Spinal cord (tissue), 10 donors: ENCODE data around the gene SIGLEC11. TPM values are rescaled to one million over a fixed set of nuclear protein-coding genes. Genes with fewer than 3 reads are reported as not detected.

Experiments used
- DNase-seq, 6 donors: peaks; one replicate each; pipeline versions ENCODE4 v3.0.0 to v3.0.0-alpha.2; 2013 to 2015; ENCODE audit warnings: low spot score in 6 of 6, low read depth in 4 of 6
- H3K27ac ChIP-seq: one replicate; pipeline ENCODE4 v1.5.1; 2013; ENCODE audit warnings: low read depth, low read length, control low read depth
- H3K27me3 ChIP-seq: one replicate; pipeline ENCODE4 v1.6.1; 2013; ENCODE audit warnings: low read length; ENCODE audit not compliant: control insufficient read depth, insufficient read depth
- H3K36me3 ChIP-seq: one replicate; pipeline ENCODE4 v1.6.1; 2013; ENCODE audit warnings: low read length; ENCODE audit not compliant: control insufficient read depth, insufficient read depth
- H3K4me1 ChIP-seq: one replicate; pipeline ENCODE4 v1.6.1; 2013; ENCODE audit warnings: low read length; ENCODE audit not compliant: control insufficient read depth, insufficient read depth
- H3K4me3 ChIP-seq: one replicate; pipeline ENCODE4 v1.5.1; 2013; ENCODE audit warnings: low read depth, low read length, control low read depth
- H3K9me3 ChIP-seq: one replicate; pipeline ENCODE4 v1.6.1; 2013; ENCODE audit warnings: low read length; ENCODE audit not compliant: control insufficient read depth, insufficient read depth
- WGBS: methylation state at CpG from one replicate; pipeline ENCODE4 v1.1.5; 2013; ENCODE audit warnings: missing lambda C conversion rate; ENCODE audit not compliant: insufficient coverage; 5-methylcytosine and 5-hydroxymethylcytosine counted together
- polyA plus RNA-seq, 2 donors: library from polyadenylated mRNA; unstranded; fragments of 120-200 nt; gene quantifications; one replicate each; pipeline ENCODE4 v1.2.1, GENCODE V29; 2013; ENCODE audit not compliant: insufficient read length in 2 of 2
- total RNA-seq, 2 donors: library from RNA; depleted of rRNA in 1 of 2; stranded (reverse); fragments of 120-200 nt in 1 of 2; fragments of >200 nt in 1 of 2; gene quantifications; one replicate each; pipeline versions ENCODE4 v1.2.3 to v1.2.4, GENCODE V29; 2013 to 2014
- donor health status: healthy.

Gene SIGLEC11
- total and polyA plus RNA-seq, 4 donors: 0.52 to 1.7 (median 0.86) TPM

DNA sequence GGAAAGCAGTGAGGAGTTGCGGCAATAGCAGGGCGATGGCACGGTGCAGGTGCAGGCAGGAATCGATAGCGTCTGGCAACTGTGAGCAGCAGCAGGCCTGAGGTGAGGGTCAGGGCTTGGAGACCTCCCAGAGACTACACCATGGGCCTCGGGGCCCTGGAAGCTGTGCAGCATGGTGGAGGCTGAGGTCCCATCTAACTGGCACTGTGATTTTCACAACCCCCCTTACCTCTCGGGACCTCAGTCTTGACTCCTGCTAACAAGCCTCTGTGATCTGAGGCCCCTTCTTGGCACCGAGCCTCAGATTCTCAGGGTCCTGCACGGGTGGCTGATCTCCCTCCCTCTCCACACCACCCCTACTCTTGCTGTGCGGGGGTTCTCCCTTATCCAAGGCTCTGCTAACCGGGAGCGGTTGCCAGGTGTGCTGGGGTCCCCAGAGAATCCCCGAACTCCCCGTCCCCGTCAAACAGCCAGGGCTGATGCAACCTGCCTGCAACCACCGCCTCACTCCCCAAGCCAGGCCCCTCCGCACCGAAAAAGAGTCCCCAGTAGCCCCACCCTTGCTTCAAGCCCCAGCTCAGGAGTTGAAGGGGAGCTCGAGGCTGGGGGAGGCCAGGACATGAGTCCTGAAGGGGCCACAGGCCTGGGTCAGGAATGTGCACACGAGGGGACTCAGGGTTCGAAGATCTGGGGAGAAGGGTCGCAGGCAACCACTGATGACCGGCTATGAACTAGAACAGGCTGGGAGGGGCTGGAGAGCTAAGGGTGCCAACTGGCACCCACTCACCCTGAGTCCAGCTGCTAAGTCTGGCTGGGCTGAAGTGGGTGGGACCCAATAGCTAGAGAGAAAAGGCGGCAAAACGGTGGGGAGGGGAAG is 36.7 kb downstream of the SIGLEC11 start:
- DNase-seq: no peak
- 80% methylated on average over 22 of the region's 25 CpGs for WGBS
- H3K4me3 ChIP-seq: no peak overlapping the region
- H3K27me3 ChIP-seq: no peaks in the 10 kb centered on the region
- H3K36me3 ChIP-seq: peaks cover 76% of the 10 kb centered on the region
- no peaks in the 10 kb centered on the region for H3K9me3 ChIP-seq
- peaks cover 18% of the 10 kb centered on the region for H3K4me1 ChIP-seq
- H3K27ac ChIP-seq: no peak overlapping the region

- 95% methylated on average over 28 of the region's 31 CpGs for WGBS
- DNase-seq: no peak
- H3K4me3 ChIP-seq: no peak overlapping the region
- H3K9me3 ChIP-seq: no peaks in the 10 kb centered on the region
- no peaks in the 10 kb centered on the region for H3K27me3 ChIP-seq
- no peak overlapping the region for H3K27ac ChIP-seq
- H3K4me1 ChIP-seq: peaks cover 16% of the 10 kb centered on the region
- peaks cover 72% of the 10 kb centered on the region for H3K36me3 ChIP-seq
Observed at GRCh38 chr19:49923055-49924003, 37.6 kb downstream of the SIGLEC11 start.

- no peak for DNase-seq
- Histone ChIP-seq H3K27me3 (no peaks in the 10 kb centered on the region), H3K4me1 (peaks cover 8% of the 10 kb centered on the region), H3K9me3 (no peaks in the 10 kb centered on the region), H3K36me3 (peaks cover 74% of the 10 kb centered on the region), H3K4me3 (no peak overlapping the region), H3K27ac (no peak overlapping the region)
- WGBS: 94% methylated on average over 15 of the region's 22 CpGs
Observed at GRCh38 chr19:49921871-49922795, 38.8 kb downstream of the SIGLEC11 start.

- H3K9me3 ChIP-seq: no peaks in the 10 kb centered on the region
- H3K27me3 ChIP-seq: no peaks in the 10 kb centered on the region
- WGBS: 98% methylated on average over 11 of the region's 24 CpGs
- peaks cover 5% of the 10 kb centered on the region for H3K4me1 ChIP-seq
- peaks cover 73% of the 10 kb centered on the region for H3K36me3 ChIP-seq
- H3K27ac ChIP-seq: no peak overlapping the region
- no peak for DNase-seq
- H3K4me3 ChIP-seq: no peak overlapping the region
Observed at GRCh38 chr19:49920624-49921363, 40.2 kb downstream of the SIGLEC11 start.

DNA sequence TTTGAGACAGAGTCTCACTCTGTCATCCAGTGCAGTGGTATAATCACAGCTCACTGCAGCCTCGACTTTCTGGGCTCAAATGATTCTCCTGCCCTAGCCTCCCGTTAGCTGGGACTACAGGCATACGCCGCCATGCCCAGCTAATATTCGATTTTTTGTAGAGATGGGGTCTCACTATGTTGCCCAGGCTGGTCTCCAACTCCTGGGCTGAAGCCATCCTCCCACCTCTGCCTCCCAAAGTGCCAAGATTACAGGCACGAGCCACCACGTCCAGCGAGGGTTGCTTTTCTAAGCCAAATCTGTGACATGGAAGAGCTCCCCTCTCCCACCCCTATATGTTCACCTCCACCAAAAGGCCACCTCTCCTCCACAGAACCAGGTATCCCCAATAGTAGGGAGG is 42.9 kb downstream of the SIGLEC11 start:
- Histone ChIP-seq H3K27ac (no peak overlapping the region), H3K4me1 (peaks cover 5% of the 10 kb centered on the region), H3K36me3 (peaks cover 75% of the 10 kb centered on the region), H3K9me3 (no peaks in the 10 kb centered on the region), H3K27me3 (no peaks in the 10 kb centered on the region), H3K4me3 (no peak overlapping the region)
- DNase-seq: no peak
- 99% methylated on average over 8 of the region's 8 CpGs for WGBS

DNA sequence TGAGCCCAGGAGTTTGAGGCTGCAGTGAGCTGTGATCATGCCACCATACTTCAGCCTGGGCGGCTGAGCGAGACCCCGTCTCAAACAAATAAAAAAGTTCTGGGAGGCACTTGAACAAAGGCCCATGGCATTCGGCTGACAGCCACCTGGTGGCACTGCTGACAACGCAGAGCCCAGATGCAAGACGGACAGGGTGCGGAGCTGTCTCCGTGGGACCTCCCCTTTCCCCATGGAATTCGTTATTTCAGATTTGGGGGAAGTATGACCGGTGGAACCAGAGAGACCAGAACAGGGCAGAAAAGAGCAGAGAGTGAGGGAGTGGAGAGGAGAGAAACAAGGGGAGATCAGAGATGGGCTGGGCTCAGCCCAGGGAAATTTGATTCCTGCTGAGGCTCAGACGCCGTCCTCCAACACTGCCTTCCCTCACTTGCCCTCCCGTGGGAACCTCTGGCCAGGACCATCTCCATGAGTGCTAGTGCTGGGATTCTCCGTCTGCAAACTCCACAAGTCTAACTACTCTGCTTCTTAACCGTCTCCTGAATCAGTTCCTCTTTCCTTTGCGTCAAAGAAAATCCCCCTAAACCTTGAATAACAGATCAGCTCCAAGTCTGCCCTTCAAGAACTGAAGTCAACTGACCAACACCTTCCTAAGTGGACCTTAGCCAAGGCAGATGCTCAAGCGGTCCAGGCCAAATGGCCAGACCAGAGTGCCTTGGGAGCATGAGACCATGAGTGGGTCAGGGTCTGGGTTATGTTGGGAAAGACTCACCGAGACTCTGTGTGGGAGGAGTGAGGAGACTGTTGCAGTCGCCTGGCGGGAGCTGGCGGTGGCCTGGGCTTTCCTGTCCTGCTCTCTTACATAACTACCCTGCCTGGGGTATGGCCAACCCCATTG is 43.9 kb downstream of the SIGLEC11 start:
- DNase-seq: no peak
- Histone ChIP-seq H3K36me3 (peaks cover 74% of the 10 kb centered on the region), H3K27ac (no peak overlapping the region), H3K4me1 (peaks cover 5% of the 10 kb centered on the region), H3K27me3 (no peaks in the 10 kb centered on the region), H3K4me3 (no peak overlapping the region), H3K9me3 (no peaks in the 10 kb centered on the region)
- 91% methylated on average over 16 of the region's 21 CpGs for WGBS

GRCh38 chr19:49915271-49915670 is 45.7 kb downstream of the SIGLEC11 start:
- WGBS: 100% methylated on average over 6 of the region's 6 CpGs
- H3K9me3 ChIP-seq: no peaks in the 10 kb centered on the region
- no peaks in the 10 kb centered on the region for H3K27me3 ChIP-seq
- H3K36me3 ChIP-seq: peaks cover 68% of the 10 kb centered on the region
- H3K4me3 ChIP-seq: no peak overlapping the region
- peaks cover 12% of the 10 kb centered on the region for H3K4me1 ChIP-seq
- no peak for DNase-seq
- no peak overlapping the region for H3K27ac ChIP-seq

- Histone ChIP-seq H3K4me3 (no peak overlapping the region), H3K27ac (no peak overlapping the region), H3K4me1 (peaks cover 9% of the 10 kb centered on the region), H3K9me3 (no peaks in the 10 kb centered on the region), H3K36me3 (peaks cover 83% of the 10 kb centered on the region), H3K27me3 (no peaks in the 10 kb centered on the region)
- 95% methylated on average over 7 of the region's 10 CpGs for WGBS
- DNase-seq: no peak
Observed at GRCh38 chr19:49913720-49914119, 47.3 kb downstream of the SIGLEC11 start.
